ENCODE measurements around the gene PGK1.

PGK1 gene

GRCh38 chrX:78111140-78111931 lies 7.3 kb downstream of the PGK1 start:
- TF ChIP-seq CTCF (IDR thresholded peaks at IDR 0.05; ENCODE audit: low read depth, low read length) = no peak
- peaks cover 27% of the 10 kb centered on the region for H3K36me3 ChIP-seq
- no peak for DNase-seq
- H3K9me3 ChIP-seq (ENCODE audit: severe bottlenecking) = no peaks in the 10 kb centered on the region
- H3K27me3 ChIP-seq (ENCODE audit: insufficient read depth, low read depth, severe bottlenecking) = no peaks in the 10 kb centered on the region
- H3K4me3 ChIP-seq (ENCODE audit: low read depth, low read length) = no peak overlapping the region
- H3K27ac ChIP-seq = no peak overlapping the region

DNA sequence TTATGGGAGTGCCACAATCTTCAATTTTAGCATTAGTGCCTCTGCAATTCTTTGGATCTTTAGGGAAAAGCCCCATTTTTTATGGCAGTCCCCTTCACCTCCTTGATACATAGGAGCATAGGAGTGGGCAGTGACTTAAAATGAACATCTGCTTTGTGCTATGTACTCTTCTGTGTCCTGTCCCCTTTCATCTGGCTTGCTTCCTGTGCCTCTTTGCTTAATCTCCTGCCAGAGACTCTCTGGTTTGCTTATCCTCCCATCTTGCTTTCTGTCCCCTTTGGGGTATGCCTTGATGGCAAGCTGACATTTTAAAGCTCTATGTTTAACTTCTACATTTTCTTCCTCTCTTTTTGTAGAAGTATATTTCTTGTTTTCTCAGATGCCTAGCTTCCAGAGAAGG lies 12.3 kb downstream of the PGK1 start:
- no peaks in the 10 kb centered on the region for H3K9me3 ChIP-seq (ENCODE audit: severe bottlenecking)
- TF ChIP-seq CTCF (IDR thresholded peaks at IDR 0.05; ENCODE audit: low read depth, low read length) = no peak
- no peak overlapping the region for H3K4me3 ChIP-seq (ENCODE audit: low read depth, low read length)
- no peaks in the 10 kb centered on the region for H3K27me3 ChIP-seq (ENCODE audit: insufficient read depth, low read depth, severe bottlenecking)
- no peak for DNase-seq
- H3K36me3 ChIP-seq = peaks cover 45% of the 10 kb centered on the region
- no peak overlapping the region for H3K27ac ChIP-seq

DNA sequence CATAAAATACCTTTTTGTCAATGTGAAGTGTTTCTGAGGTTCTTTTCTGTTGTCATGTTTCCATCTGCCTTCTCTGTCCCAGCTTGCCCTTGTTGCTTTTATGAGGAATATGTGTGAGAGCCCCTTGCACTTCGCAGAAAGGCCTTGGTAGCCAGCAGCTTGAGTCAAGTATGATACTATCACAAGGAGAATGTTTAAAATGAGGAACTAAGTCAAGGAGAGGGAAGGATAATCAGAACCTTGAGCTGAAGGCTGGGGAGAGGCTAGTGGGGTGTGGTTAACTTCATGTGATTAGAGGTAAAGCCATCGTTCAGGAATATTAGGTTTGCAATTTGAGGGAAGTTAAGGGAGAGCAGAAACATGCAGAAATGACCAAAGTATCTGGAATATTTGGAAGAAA lies 12.7 kb downstream of the PGK1 start:
- DNase-seq = no peak
- no peaks in the 10 kb centered on the region for H3K9me3 ChIP-seq (ENCODE audit: severe bottlenecking)
- peaks cover 45% of the 10 kb centered on the region for H3K36me3 ChIP-seq
- H3K4me3 ChIP-seq (ENCODE audit: low read depth, low read length) = no peak overlapping the region
- TF ChIP-seq CTCF (IDR thresholded peaks at IDR 0.05; ENCODE audit: low read depth, low read length) = no peak
- no peak overlapping the region for H3K27ac ChIP-seq
- no peaks in the 10 kb centered on the region for H3K27me3 ChIP-seq (ENCODE audit: insufficient read depth, low read depth, severe bottlenecking)

- no peaks in the 10 kb centered on the region for H3K27me3 ChIP-seq (ENCODE audit: insufficient read depth, low read depth, severe bottlenecking)
- H3K4me3 ChIP-seq (ENCODE audit: low read depth, low read length) = no peak overlapping the region
- no peak for DNase-seq
- no peak overlapping the region for H3K27ac ChIP-seq
- H3K9me3 ChIP-seq (ENCODE audit: severe bottlenecking) = no peaks in the 10 kb centered on the region
- peaks cover 44% of the 10 kb centered on the region for H3K36me3 ChIP-seq
- TF ChIP-seq CTCF (IDR thresholded peaks at IDR 0.05; ENCODE audit: low read depth, low read length) = no peak
These were observed 14.6 kb downstream of the PGK1 start for GRCh38 chrX:78118628-78119027.

DNA sequence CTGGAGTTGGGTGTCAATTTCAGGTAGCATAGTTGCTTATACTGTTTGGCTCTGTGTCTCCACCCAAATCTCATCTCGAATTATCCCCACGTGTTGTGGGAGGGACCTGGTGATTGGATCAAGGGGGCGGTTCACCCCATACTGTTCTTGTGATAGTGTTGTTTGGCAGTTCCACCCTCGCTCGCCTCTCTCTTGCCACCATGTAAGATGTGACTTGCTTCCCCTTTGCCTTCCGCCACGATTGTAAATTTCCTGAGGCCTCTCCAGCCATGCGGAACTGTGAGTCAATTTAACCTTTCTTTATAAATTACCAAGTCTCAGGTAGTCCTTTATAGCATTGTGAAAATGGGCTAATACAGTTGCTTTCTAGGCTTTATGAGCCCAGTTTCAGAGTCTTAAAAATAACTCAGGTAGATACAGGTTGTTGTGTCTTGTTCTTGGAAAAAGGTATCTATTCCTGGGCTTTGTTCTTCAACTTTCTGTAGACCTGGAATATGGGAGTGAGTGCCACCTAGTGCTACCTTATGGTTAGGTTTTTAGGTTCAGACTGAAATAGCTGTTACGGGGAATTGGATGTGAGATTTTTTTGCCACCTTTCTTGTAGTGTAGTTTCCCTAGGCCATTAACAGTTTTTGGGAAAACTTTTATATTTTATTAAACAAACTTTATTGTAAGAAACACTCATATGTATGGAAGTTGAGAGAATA lies 15.6 kb downstream of the PGK1 start:
- H3K9me3 ChIP-seq (ENCODE audit: severe bottlenecking) = no peaks in the 10 kb centered on the region
- H3K27ac ChIP-seq = no peak overlapping the region
- H3K4me3 ChIP-seq (ENCODE audit: low read depth, low read length) = no peak overlapping the region
- TF ChIP-seq CTCF (IDR thresholded peaks at IDR 0.05; ENCODE audit: low read depth, low read length) = peak; percentile 26; the same call in 1 of the 2 replicates
- peaks cover 41% of the 10 kb centered on the region for H3K36me3 ChIP-seq
- no peaks in the 10 kb centered on the region for H3K27me3 ChIP-seq (ENCODE audit: insufficient read depth, low read depth, severe bottlenecking)
- DNase-seq = no peak
